ENCODE measurements around the gene TNFAIP8.
A peak's percentile ranks its signal among the peaks of the same experiment; 100 is the strongest.
"Not testable (repeated sequence)": the region's sequence is repeated elsewhere in the genome, so short reads cannot be mapped to it uniquely, and the experiment has no call there.

The TNFAIP8 gene

DNA sequence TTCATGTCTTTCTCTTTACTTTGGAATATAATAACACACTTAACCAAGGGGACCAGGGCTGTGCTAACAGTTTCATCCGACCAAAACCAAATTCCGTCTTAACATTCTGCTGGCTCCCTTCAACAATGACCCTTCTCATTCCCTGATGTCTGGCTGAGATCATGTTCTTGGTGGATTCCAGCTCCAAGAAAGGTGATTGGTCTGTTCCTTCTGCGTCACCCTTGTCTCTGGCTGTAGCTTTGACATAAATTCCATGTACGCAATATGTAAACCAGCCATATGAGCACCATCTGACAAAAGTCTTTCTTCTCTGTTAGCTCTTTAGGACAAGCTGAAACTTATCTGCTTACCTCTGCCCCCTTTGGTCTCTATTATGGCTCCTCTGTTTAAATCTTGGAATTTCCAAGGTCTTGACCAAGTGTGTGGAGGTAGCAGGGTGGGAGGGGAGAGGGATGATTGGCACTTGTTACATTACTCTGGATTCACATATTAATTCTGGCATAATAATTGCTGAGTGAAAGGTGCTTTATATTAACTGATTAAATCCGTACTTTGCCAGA, 50.8 kb downstream of the TNFAIP8 start:
- in situ Hi-C loops (cut with HindIII; ENCODE audit: low sequenced_read_pairs), result no loop called here

GRCh38 chr5:119409235-119409815, 53.5 kb downstream of the TNFAIP8 start:
- no peak for DNase-seq (ENCODE audit: low read depth)
- no peak for TF ChIP-seq CTCF (IDR thresholded peaks at IDR 0.05; ENCODE audit: low read depth, low read length, missing control alignments)
- in situ Hi-C loops (cut with HindIII; ENCODE audit: low sequenced_read_pairs), result no loop called here
- H3K4me3 ChIP-seq (ENCODE audit: low read depth, low read length), result no peak overlapping the region

More for the DNA sequence above, 50.8 kb downstream of the TNFAIP8 start:
- no peak for TF ChIP-seq CTCF (IDR thresholded peaks at IDR 0.05; ENCODE audit: low read depth, low read length, missing control alignments)
- DNase-seq (ENCODE audit: low read depth), result no peak
- no peak overlapping the region for H3K4me3 ChIP-seq (ENCODE audit: low read depth, low read length)

GRCh38 chr5:119410448-119411159, 54.8 kb downstream of the TNFAIP8 start:
- no peak for TF ChIP-seq CTCF (IDR thresholded peaks at IDR 0.05; ENCODE audit: low read depth, low read length, missing control alignments)
- no peak for DNase-seq (ENCODE audit: low read depth)
- H3K4me3 ChIP-seq (ENCODE audit: low read depth, low read length), result no peak overlapping the region
- in situ Hi-C loops (cut with HindIII; ENCODE audit: low sequenced_read_pairs), result no loop called here

- peak overlapping the region; percentile 46 for H3K4me3 ChIP-seq (ENCODE audit: low read depth, low read length)
- in situ Hi-C loops (cut with HindIII; ENCODE audit: low sequenced_read_pairs), result no loop called here
- DNase-seq (ENCODE audit: low read depth), result peak; percentile 70
- TF ChIP-seq CTCF (IDR thresholded peaks at IDR 0.05; ENCODE audit: low read depth, low read length, missing control alignments), result peak; percentile 84
These were observed 55.8 kb downstream of the TNFAIP8 start for GRCh38 chr5:119411361-119412278.

DNA sequence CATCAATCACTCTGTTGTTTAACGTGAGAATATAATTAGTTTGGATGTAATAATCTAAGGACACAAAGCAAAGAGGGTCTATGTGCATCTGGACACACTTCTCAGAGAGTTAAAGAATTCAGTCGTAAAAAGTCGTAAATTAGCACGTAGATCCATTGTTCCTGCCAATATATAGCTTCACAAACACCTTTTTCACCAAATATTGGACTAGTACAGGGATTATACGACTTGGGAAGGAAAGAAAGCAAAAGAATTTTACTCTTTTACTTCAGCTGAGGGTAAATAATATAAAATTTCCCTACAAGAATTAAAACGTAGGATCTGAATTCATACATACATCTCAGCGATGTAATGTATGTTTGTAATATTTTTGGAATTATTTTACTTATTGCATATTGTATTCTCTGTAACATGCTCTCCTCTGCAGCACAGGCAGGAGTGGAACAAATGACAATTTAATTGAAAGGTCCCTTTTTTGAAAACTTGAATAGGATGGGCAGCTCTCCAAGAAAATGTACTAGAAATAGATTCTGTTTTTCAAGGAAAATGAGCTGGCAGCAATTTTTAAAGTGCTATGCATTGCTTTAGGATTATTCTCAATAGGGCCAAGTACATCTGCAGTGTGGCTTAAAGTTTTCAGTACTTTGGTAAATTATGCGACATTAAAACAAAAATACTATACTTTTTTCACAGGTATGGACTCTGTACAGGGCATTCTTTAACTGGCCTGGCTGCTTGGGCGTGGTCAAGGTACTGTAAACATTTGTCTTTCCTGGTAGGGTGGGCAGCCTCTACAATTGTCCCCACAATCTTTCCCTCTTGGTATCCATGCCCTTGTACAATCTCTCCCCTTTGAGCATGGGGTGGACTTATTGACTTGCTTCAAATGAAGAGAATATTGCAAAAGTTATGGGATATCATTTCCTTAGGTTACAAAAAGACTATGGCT, 56.7 kb downstream of the TNFAIP8 start:
- in situ Hi-C loops (cut with HindIII; ENCODE audit: low sequenced_read_pairs), result no loop called here
- TF ChIP-seq CTCF (IDR thresholded peaks at IDR 0.05; ENCODE audit: low read depth, low read length, missing control alignments), result no peak
- no peak for DNase-seq (ENCODE audit: low read depth)
- peak overlapping the region; percentile 46 for H3K4me3 ChIP-seq (ENCODE audit: low read depth, low read length)

DNA sequence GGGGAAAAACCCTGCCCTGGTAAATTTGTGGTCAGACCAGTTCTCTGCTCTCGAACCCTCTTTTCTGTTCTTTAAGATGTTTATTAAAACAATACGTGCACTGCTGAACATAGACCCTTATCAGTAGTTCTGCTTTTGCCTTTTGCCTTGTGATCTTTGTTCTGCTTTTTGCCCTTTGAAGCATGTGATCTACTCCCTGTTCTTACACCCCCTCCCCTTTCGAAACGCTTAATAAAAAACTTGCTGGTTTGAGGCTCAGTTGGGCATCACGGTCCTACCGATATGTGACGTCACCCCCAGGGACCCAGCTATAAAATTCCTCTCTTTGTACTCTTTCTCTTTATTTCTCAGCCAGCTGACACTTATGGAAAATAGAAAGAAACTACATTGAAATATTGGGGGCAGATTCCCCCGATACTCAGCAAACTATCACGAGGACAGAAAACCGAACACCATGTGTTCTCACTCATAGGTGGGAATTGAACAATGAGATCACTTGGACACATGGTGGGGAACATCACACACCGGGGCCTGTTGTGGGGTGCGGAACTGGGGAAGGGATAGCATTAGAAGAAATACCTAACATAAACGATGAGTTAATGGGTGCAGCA, 58.4 kb downstream of the TNFAIP8 start:
- H3K4me3 ChIP-seq (ENCODE audit: low read depth, low read length); in situ Hi-C loops (cut with HindIII; ENCODE audit: low sequenced_read_pairs); DNase-seq (ENCODE audit: low read depth): not testable (repeated sequence)

All from astrocyte of the cerebellum (primary cell).